NCI-H1105 treated with DMSO at 0.1 percent for 48 hours (cell line): ENCODE measurements around the gene CCDC57.

Experiments
- DNase-seq: peaks from one replicate; lab custom pipeline; 2025; lab: John Stamatoyannopoulos, UW

CCDC57 gene

DNA sequence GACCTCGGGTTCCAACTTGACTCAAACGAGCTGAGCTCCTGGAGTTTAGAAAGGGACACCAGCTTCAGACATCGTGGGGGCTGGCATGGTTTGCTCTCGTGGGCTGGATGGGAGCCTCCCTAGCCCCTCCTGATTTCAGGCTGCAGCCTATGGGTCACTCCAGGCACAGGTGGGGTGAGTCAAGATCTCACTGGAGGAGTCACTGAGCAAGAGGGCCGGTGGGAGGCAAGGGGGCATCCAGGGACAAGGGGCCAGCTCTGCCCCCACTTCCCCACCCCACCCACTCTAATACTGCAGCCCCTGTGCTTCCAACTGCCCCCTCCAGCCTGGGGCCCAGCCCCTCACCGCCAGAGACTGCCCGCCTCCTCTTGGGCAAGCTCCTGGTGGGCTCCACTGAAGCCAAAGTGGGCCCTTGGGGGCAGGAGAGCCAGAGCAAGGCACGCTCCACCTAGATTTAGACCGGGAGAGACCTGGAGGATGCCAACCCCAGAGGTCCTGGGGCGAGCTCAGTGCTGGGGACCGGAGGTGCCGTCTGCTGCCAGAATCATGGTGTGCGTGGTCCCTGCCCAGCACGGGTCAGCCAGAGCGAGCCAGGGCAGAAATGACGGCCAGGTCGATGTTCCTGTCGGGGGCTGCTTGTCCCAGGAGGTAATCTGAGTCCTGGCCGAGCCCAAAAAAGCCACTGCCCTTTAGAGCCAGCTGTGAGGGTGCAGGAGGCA lies 22.6 kb upstream of the CCDC57 start:
- DNase-seq, result no peak

DNA sequence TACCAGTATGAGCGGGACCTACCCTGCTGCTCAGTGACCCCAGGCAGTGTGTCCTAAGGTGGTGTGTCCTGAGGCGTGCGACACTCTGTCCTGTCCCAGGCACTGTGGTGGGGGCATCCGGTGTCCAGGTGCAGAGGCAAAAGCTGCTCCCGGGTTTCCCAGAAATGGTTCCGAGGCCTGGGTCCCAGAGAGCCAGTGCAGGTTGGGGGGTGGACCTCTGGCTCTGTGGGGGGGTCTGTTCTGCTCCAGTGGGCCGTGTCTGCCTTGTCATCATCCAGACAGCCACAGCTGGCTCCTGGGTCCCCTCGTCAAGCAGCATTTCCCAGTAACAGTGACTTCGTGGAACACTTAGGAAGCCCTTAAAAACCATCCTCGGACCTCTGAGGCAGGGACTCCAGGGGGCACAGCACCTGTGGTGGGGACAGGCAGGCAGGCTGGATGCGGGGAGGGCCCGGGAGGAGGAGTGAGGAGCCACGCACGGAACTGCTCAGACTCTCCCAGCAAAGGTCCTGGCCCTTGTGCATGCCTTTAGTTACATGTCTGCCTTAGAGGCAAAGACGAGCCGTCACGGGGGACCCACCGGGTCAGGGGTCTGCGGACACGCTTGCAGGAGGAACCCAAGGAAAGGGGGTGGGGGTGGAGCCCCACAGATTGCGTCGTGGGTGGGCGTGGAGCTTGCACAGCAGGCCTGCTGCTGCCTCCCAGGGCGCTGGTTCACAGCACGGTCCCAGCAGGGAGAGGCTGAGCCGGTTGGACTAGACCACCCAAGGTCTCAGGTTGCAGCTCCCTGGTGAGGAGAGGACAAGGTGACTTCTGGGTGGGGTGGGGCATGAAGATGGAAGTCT lies 21.8 kb upstream of the CCDC57 start:
- DNase-seq, result no peak

DNA sequence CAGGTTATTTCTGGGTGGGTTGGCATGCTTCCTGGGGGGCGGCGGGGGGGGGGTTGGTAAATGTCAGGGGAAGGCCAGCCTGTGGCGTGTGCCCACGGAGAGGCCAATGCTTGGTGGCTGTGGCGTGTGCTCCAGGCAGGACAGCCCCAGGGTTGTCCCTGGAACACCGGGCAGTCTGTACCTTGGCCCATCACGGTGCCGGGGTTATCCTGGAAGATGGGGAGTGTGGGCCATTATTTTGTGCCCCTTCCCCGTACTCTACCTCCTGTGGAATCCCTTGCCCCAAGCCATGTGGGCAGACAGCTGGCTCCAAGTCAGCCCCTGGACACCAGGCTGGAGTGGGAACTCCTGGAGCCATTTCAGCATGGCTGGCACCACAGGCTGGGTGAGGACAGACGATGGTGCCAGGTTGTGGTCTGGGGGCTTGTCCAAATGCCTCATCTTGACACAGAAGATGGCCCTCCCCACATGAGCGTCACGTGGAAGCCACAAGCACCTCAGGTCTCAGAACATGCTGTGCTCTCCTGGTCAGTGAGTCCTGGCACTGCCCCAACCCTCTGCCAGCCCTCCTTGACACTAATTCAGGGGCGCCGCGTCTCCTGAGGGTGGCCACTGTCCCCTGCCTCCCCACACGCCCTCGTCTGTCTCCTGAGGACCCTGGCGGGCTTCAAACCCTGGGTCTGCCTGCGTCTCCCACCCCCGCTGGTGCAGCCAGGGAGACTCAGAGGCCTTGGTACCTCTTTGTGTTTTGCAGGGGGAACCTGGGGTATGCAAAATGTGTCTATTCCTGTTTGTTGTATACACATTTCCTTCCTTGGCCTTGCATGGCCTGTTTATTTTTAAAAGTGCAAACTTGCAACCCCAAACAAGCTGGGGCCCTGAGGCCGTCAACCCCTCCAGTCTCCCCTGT lies 20.5 kb upstream of the CCDC57 start:
- no peak for DNase-seq

DNA sequence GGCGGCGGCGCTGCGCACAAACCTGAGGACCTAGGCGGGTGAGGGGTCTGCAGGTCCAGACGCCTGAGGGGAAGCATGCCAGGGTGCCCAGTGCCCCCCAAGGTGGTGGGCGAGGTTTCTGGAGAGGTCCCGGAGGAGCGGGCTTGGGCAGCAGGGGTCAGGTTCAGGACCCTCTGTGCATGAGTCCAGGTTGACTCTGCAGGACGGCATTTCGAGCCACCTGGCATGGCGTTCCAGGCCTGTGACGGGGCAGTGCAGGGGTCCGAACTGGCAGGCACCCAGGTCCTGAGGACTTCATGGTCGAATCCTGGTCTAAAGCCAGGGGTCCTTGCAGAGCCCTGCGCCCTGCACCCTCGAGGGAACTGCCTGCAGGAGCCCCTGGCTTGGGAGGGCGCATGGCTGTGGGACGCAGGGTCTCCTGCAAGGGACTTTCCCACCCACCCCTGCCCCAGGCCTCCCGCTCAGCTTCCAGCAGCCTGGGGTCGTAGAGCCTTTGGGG lies 19.7 kb upstream of the CCDC57 start:
- DNase-seq, result no peak

DNA sequence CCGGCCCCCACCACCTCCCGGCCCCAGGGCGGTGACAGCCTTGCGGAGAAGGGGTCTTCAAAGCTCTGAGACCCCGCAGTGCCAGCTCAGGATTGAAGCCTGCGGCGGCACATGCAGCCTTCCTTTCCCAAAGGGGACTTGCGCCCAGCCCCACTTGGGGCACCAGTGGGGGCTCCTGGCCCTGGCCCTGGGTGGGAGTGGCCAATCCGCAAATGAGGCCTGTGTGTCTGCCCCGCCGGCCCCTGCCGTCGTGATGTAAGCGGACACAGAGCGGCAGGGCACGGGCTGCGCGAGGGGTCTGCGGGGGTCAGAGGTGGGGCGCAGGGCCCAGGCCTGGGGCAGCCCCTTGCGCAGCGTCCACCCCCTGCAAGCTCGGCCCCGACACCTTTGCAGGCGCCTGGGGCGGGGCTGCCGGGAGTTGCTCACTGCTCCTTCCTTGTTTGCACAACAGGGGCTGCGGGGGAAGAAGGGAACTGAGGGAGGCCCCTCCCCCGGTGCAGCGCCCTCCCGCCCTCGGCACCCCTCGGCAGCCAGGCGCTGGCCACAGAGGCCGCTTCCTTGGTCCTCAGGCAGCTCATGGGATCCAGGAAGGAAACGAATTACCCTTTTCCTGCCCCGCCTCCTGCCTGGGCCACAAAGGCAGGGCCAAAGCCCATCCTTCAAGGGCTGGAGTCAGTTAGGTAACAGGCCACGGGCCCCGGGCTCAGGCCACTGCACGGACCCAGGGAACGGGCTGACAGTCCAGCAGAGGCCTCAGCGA lies 19.1 kb upstream of the CCDC57 start:
- DNase-seq, result no peak

DNA sequence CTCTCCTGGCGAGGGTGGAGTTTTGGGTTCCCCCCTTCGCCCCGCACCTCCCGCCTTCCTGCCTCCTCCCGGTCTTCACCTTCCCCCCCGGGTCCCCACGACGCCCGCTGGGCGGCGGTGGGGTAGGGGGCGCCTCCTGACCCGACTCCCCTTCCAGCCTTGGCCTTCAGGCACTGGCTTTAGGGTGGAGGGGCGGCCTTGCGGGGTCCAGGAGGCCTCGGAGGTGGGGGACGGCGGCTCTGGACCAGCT lies 18.6 kb upstream of the CCDC57 start:
- DNase-seq, result no peak

DNA sequence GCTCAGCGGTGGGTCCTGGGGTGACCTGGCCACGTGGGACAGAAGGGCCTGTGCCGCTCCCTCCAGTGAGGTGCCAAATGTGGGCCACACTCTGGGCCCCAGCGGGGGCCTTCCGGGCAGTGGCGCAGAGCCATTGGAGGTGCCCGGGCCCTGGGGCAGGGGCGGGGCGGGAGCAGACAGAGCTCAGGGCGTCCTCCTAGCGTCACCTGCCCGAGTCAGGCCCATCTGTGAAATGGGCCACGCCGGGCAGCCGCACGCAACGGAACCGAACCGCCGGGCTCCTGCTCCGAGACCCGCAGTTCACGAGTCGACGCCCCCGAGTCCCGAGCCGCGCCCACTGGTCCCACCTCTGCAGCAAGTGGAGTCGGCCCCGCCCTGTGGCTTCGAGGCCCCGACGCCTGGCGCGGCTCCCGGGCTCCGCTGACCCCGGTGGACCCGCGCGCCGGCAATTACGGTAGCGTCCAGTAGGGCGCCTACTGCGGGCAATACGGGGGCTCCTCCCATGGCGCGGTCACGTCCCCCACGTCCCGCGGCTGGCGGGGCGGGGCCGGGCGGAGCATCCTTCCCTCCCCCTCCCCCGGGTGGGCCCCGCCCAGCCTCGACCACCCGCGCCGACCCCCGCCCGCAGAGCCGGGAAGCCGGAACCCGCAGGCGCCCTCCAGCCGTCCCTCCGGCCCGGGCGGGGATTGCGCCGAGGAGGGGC lies 18.1 kb upstream of the CCDC57 start:
- DNase-seq, result no peak

DNA sequence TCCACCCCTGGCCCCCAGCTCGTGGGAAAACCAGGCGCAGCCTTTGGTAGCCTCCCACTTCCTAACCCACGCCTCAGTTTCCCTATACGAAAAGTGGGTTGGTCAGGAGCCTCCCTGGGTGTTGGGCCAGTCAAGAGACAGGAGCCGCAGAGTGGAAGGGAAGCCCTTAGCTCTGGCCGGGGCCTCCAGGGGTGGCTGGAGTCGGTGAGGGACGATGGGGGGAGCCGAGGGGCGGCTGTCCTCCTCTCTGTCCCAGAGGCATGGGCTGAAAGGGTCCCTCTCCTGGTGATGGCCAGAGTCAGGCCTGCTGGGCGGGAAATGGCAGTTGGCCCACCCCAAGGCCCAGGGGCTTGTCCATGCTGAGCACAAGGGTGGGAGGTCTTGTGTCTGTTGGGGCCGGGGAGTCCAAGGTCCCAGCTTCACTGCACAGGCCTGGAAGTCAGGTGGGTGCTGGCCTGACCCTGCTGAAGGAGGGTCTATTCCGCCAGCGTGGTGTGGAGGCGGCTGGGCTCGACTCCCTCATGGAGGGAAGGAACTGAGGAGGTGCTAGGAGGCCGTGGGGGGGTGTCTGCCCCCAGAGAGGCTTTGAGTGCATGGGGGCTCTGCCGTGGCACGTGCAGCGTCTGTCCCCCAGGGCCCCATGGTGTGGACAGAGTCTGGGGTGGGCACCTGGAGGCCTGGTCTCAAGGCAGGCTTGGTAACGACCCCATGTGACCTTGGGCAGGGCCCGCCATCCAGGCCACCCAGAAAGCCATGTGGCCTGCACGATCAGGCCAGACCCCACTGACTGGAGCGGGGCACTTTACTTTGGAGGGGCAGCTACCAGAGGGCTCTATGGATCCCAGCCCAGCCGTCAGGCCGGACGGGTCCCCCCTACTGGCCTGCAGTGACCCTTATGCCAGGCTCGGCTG lies 17.3 kb upstream of the CCDC57 start:
- no peak for DNase-seq

DNA sequence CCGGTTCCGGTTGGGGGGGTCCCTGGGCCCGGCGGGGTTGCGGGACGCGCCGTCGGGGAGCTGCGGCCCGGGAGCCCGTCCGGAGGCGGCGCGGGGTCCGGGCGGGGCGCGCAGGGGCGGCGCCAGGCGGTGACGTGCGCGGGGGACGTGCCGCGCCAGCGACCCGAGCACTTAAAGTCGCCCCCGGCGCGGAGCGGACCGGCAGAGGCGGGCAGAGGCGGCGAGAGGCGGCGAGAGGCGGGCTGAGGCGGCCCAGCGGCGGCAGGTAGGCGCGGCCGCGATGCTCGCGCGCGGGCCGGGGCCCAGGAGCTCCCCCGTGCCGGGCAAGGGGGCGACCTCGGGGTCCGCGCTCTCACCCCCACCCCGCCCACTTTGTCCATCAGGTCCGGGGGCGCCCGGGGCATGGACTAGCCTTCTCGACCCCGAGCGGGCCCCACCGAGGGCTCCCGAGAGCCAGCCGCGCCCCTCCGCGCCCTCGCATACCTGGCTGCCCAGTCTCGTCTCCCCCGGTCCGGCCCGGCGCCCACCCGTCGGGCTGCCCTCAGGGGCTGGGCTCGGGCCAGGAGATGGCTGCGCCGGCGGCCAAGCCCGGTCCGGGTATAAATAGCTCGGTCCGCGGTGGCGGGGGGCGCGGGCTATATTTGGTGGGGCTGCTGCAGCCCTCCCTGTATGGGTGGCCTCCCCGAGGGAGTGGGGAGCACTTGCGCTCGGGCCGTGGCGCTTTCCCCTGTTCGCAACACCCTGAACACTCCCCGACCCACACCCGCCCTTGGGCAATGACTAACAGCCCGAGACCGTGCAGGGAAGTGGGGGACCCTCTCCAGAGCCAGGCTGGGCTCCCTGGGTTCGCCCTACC lies 16.4 kb upstream of the CCDC57 start, which contains the start of gene SLC16A3:
Gene SLC16A3, plus strand, starts transcription at position 201 of the 856 bp plus-strand sequence. CDS start 6,967 bp downstream, outside the sequence.
- DNase-seq, result peak; percentile 11

DNA sequence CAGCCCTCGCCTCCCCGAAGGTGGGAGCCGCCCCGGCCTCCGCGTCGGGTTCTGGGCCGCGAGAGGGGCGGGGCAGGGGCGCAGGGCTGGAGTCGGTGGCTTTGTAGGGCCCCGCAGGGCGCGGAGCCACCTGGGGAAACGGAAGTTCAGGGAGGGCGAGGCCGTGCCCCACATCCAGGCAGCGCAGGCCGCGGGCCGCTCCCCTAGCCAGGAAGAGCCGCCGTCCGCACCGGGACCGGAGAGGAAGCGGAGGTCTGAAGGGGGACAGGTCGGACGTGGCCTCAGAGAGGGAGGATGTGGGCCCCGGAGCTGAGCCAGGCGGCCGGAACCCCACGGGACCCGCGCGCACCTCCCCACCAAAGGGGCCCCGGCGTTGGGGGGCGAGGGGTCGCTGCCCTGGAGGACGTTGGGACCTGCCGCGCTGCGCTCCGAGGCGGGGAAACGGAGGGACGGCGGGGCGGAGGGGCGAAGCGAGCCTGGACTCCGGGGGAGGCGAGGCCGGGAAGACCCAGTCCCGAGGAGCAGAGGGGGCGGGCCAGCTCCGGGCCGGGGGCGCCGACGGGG lies 15.7 kb upstream of the CCDC57 start:
- DNase-seq, result no peak

DNA sequence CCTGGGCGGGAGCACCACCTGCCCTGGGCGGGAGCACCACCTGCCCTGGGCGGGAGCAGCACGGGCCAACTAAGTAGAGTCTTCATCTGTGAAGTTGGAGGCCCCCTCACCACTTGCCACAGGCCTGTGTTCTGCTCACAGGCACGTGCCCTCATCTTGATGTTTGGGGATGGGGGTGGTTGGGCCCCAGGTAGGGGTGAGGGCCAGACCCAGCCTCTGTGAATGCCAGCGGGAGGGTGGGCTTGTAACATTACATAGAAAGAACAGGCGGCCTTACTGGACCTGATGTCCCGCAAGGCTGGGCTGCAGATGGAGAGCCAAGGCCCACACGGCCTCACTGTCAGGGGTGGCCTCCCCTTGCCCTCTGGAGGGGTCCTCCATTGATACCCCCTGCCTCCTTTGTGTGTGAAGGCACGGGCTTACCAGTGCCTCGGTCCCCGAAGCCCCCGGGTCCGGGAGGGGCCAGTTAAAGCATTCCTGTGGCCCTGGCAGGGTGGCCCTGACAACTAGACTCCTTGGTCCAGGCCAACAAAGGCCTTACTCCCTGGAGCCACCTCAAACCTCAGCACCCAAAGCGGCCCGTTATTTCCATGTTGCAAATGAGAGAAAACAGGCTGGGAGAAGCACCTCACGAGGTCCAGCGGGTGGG lies 15.1 kb upstream of the CCDC57 start:
- no peak for DNase-seq

DNA sequence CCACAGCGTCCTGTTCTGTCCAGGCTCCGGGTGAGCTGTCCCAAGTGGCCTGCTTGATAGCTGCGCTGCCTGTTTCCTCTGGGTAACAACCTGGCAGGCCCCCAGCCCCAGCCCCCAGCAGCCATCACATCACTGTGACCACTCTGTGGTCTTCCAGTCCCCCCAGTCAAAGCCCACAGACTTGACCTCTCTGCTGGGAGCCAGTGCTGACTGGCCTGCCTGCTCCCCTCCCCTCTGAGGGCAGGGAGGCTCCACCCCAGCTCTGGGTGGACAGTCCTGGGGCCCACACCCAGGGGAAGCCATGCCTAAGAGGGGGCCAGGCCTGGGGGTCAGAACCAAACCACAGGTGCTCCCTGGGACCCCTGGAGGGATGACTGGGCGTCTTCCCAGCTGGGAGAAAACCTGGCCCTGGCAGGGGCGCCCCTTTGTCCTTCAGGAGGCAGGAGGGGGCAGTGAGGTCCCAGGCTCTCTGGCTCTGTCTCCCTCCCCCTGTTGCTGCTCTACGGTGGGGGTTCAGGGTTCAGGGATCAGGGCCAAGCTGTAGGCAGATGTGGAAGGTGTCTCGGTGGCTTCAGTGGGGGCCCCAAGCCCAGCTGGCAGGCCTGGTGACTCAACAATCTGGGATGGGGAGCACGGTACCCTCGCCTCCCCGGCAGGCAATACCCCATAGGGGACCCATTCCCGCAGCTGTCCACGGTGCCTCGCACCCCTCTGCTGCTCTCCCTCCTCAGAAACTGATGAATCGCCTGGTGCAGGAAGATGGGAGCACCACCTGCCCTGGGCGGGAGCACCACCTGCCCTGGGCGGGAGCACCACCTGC lies 14.4 kb upstream of the CCDC57 start:
- DNase-seq, result no peak

DNA sequence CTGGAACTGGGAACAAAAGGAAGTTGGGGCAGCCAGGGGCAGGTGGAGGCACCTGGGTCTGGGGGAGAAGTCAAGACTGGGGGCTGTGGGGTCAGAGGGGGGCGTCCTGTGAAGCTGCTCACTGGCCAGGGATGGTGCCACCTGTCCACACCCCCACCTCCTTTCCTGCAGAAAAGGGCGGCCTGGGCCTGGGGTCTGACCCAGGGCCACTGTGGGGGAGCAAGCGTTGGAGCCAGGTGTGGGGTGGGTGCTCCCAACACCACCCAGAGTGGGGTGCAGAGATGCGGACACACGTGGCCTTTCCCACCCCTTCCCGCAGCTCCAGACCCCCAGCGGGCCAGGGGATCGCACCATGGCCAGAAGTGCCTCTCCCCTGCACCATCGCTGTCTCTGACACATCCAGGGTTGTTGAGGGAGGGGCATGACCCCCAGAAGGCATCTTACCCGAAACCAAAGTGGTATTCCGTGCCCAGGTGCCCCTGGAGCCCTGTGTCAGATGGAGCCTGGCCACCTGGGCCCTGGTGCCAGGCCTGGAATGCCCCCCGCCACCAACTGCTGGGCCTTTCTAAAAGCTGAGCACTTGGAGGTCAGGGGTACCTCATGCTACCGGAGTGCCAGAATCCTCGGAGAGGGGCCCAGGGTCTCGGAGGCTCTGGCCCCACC lies 13.6 kb upstream of the CCDC57 start:
- DNase-seq, result no peak

DNA sequence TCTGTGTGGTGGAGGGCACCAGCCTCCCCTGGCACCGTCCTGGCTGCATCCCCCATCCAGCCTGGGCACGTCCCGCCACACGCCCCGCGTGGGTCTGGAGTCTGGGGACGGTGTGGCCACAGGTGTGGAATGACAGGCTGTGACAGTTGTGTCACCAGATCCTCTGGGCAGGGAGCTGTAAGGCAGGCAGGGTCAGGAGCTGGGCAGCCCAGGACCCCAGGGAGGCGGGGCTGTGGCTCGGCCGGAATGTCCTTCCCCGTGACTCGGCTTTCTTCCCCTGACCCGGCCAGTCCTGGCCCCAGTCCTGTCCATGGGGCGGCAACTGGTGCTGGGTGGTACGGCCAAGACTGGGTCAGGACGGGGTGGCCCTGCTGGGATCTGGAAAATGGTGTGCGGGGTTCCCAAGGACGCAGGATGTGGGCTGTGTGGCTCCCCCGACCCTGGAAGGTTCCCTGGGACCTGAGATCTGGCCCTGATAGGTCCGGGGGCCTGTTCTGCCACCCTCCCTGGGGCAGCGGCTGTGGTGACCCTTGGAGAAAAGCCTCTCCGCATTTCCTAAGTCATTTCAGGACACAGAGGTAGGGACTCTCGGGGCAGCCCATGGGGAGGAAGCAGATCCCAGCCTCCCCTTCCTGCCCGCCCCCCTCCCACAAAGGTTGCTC lies 12.9 kb upstream of the CCDC57 start:
- no peak for DNase-seq

DNA sequence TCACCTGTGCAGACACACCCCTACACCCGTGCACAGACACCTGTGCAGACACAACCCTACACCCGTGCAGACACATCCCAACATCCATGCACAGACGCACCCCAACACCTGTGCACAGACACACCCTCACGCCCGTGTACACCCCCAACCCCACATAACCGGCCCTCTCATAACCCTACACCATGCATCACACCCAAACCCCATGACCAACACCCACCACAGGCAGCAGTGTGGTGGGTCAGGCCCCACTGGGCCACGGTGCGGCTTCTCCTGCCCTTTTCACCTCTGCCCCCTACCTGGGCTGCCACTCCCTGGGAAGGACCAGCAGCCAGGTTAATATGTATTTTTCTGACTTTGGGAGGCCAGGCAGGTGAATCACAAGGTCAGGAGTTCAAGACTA lies 12.0 kb upstream of the CCDC57 start:
- DNase-seq, result no peak

DNA sequence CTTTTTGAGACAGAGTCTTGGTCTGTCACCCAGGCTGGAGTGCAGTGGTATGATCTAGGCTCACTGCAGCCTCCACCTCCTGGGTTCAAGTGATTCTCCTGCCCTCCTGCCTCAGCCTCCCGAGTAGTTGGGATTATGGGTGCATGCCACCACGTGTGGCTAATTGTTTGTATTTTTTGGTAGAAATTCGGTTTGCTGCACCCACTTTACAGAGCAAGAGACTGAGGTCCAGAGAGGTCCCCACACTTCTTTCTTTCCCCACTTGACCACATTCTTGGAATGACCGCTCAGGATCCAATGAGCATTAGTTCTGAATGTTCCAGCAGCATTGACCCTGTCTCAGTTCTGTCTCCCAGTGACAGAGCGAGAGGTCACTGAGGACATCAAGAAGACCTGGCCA lies 10.9 kb upstream of the CCDC57 start:
- no peak for DNase-seq
